B cell (primary cell): Measurements from ENCODE around the gene FER.
"Not testable (repeated sequence)": the region's sequence is repeated elsewhere in the genome, so short reads cannot be mapped to it uniquely, and the experiment has no call there.

Source experiments
- EZH2 ChIP-seq: IDR thresholded peaks from 2 replicates; pipeline ENCODE4 v1.6.1; 2012; ENCODE audit warnings: borderline replicate concordance, low read depth, mild to moderate bottlenecking, moderate library complexity, low read length; ENCODE audit not compliant: insufficient read depth, poor library complexity, severe bottlenecking
- TF ChIP-seq, protein P1 (sequence below): fragments of 200-600 bp; IDR thresholded peaks from one replicate; pipeline ENCODE4 v1.8.0; 2022; ENCODE audit warnings: antibody characterized with exemption, mild to moderate bottlenecking

DNA sequence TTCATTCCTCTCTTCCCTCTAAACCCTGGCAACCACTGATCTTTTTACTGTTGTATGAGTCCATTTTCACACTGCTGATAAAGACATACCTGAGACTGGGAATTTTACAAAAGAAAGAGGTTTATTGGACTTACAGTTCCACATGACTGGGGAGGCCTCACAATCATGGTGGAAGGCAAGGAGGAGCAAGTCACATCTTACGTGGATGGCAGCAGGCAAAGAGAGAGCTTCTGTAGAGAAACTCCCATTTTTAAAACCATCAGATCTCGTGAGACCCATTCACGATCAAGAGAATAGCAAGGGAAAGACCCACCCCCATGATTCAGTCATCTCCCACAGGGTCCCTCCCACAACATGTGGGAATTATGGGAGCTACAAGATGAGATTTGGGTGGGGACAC is 29.9 kb downstream of the FER start:
- TF ChIP-seq, protein P1, sequence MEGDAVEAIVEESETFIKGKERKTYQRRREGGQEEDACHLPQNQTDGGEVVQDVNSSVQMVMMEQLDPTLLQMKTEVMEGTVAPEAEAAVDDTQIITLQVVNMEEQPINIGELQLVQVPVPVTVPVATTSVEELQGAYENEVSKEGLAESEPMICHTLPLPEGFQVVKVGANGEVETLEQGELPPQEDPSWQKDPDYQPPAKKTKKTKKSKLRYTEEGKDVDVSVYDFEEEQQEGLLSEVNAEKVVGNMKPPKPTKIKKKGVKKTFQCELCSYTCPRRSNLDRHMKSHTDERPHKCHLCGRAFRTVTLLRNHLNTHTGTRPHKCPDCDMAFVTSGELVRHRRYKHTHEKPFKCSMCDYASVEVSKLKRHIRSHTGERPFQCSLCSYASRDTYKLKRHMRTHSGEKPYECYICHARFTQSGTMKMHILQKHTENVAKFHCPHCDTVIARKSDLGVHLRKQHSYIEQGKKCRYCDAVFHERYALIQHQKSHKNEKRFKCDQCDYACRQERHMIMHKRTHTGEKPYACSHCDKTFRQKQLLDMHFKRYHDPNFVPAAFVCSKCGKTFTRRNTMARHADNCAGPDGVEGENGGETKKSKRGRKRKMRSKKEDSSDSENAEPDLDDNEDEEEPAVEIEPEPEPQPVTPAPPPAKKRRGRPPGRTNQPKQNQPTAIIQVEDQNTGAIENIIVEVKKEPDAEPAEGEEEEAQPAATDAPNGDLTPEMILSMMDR: not testable (repeated sequence)
- not testable (repeated sequence) for TF ChIP-seq EZH2
